DMS114 treated with DMSO at 0.1 percent for 48 hours (cell line): ENCODE results near the gene COL9A3.
A peak's percentile ranks its signal among the peaks of the same experiment; 100 is the strongest.
"Not testable (repeated sequence)": the region's sequence is repeated elsewhere in the genome, so short reads cannot be mapped to it uniquely, and the experiment has no call there.

Experiments used
- DNase-seq: peaks from one replicate; lab custom pipeline; 2025; ENCODE audit not compliant: unreplicated experiment; lab: John Stamatoyannopoulos, UW

COL9A3 gene

DNA sequence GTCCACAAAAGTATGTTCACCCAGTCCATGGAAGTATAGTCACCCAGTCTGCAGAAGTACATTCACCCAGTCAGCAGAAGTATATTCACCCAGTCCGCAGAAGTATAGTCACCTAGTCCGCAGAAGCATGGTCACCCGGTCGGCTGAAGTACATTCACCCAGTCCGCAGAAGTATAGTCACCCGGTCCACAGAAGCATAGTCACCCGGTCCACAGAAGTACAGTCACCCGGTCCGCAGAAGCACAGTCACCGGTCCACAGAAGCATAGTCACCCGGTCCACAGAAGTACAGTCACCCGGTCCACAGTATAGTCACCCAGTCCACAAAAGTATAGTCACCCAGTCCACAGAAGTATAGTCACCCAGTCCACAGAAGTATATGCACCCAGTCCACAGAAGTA lies 36.0 kb downstream of the COL9A3 start:
- no peak for DNase-seq

DNA sequence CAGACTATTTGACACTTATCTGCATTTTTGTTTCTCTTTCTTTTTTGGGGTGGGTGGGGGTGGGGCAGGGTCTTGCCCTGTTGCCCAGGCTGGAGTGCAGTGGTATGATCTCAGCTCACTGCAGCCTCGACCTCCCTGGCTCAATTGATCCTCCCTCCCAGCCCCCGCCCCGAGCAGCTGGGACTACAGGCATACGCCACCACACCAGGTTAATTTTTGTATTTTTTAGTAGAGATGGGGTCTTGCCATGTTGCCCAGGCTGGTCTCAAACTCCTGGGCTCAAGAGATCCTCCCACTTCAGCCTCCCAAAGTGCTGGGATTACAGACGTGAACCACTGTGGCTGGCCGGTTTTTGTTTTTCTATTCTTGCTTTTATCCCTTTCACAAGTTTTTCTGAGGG lies 36.5 kb downstream of the COL9A3 start:
- not testable (repeated sequence) for DNase-seq

DNA sequence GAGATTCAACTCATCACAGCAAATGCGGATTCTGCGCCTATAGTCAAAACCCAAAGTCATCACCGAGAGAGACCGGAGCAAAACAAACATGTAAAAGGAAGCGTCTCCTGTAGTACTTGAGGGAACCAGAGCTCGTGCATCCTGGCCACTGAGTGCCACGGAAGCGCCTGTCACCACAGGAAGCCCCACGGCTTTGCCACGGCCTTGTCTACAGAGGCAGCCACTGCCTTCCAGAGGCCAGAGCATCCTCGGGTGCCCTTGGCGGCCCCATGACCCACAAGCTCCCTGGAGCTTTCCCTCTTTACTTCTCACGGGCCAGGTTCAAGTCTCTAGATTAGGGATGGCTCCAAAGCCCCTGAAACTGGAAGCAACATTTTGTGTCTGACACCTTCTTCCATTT lies 37.3 kb downstream of the COL9A3 start:
- no peak for DNase-seq

DNA sequence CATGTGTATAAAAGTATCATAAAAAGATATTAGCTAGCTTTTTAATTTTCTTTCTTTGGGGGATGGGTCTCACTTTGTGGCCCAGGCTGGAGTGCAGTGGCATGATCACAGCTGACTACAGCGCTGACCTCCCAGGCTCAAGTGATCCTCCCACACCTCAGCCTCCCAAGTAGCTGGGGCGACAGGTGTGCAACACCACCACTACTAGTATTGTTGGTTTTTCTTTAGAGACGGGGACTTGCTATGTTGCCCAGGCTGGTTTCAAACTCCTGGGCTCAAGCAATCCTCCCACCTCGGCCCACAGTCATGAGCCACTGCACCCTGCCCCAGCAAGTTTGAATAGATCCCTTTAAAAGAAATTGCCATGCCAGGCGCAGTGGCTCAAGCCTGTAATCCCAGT lies 38.3 kb downstream of the COL9A3 start:
- DNase-seq = no peak

DNA sequence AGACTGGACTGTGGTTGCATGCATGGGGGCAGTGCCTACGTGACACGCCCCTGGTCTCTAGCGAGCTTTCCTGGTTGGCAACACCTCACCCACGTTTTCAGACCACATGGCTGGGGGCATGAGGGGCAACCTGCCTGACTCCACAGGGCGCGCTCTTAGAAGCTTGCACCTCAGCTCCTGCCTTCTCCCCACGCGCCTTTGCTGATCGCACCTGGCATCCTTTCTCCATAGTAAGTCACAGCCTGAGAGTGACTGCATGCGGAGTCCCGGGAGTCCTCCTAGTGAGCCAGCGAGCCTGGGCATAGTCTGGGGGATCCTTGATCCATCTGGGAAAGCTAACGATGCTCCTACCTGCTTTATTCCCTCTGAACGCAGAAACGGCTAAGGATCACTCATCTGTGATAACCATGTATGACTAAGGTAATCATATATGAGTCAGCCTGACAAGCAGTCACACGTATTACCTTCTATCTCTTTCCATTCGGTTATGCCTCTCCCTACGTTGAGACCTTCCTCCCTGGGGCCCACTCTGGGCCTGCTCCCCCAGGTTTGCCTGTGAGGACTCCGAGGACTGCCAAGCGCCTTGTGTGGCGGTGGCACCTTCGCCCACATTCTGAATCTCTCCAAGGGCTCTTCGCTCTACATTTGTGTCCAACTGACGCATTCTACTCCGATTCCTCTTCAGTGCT lies 40.2 kb downstream of the COL9A3 start:
- DNase-seq = no peak

DNA sequence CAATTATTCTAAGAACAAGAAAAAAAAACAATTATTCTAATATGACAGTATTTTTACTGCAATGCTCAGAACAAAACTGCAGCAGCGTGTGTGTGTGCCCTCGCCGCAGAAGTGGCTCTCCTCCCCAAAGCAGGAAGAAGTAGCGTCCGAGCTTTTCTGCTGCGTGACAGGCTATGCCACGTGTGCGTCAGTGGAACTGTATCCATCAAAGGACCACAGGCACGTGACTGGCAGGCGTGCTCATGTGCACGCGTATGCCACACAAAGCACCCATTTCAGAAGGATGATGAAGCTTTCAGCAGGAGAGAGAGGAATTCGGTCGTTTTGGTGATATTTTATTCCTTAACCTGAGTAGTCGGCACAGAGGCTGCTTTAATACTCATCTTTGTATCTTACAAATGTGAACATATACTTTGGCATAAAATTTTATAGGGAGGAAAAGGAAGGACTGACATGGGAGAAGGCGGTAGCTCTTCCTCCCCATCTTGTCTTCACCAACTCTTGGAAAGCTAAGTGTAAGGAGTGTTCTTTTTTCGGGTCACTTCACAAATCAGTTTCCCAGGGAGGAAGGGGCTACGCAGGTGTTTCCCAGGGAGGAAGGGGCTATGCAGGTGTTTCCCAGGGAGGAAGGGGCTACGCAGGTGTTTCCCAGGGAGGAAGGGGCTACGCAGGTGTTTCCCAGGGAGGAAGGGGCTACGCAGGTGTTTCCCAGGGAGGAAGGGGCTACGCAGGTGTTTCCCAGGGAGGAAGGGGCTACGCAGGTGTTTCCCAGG lies 41.4 kb downstream of the COL9A3 start:
- DNase-seq = no peak

DNA sequence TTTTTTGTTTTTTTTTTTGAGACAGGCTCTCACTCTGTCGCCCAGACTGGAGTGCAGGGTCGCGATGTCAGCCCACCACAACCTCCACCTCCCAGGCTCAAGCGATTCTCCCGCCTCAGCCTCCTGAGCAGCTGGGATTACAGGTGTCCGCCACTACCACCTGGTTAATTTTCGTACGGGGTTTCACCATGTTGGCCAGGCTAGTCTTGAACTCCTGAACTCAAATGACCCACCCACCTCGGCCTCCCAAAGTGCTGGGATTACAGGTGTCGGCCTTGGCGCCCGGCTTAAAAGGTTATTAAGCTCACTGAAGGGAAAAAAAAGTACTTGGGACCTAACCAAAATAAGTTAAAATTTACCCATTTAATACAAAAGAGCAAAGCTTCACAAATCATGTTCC lies 42.9 kb downstream of the COL9A3 start:
- no peak for DNase-seq

DNA sequence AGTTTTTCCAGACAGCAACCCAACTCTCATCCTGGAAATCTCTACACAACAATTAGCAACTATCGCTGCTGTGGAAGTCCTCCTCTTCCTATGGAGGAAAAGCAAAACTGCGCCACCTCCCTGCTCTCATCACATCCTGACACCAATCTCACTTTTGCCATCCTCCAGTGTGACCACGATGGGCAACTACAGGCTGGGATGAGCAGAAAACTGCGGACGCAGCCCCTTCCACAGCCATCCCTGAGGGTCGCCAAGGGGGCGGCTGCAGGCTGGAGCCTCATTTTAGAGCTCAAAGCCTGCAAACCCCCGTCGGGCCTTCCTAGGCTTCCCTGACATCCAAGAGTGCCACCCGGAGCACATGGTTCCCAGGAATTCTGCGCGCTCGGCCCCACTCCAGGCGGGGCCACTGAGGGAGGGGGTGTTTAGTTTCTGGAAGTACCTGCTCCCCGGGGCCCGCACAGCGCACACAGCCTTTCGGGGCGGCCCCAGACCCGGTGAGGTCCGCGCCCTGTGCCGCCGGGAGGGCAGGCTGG lies 43.6 kb downstream of the COL9A3 start:
- DNase-seq = peak; percentile 24

DNA sequence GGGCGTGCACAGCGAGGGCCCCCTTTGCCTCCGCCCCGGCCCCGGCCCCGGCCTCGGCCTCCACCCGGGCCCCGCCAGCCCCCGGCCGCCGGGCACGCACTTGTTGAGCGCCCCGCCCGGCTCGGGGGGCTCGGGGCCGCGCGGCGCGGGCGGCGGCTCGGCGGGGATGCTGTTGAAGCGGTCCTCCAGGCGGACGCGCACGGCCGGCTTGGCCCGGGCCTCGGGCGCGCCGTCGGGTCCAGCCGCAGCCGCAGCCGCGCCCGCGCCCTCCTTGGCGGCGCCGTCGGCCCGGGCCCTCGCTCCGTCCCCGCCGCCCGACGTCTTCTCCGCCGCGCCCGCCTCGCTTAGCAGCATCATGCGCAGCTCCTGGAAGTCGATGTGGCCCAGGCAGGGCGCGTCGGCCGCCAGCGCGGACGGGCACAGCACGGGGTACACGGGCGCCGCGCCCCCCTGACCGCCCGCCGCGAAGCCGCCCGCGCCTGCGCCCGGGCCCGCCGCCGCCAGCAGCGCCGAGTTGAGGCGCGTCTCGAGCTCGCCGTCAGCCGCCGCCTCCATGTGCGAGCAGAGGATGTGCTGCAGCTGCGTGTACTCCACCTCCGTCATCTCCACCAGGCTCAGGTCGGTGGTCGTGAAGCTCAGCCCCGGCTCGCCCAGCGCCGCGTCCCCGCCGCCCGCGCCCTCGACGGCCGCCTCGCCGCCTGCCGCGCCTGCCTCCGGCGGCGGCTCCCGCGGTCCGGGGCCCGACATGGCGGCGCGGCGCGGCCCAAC lies 44.3 kb downstream of the COL9A3 start:
- no peak for DNase-seq

DNA sequence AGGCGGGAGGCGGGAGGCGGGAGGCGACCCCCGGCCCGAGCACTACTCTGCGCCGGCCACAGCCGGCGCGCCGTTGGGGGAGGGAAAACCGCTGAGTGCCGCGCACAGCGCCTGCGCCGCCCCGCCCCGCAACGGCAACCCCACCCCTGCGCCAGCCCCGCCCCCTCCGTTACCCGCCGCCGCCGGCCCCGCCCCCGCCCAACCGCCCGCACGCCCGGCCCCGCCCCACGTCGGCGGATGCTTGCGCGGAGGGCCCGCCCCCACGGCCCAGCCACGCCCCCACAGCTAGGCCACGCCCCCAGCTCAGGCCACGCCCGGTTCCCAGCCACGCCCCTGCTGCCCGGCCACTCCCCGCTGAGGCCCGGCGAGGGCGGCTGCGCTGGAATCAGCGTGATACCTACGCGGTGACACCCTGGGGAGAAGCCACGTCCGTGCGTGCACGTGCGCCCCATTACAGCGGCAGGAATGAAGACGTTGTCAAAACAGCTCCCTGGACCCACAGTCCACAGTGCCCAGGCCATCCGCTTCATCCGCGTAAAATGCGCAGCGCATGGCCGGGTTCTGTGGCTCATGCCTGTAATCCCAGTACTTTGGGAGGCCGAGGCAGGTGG lies 45.0 kb downstream of the COL9A3 start, which contains the start of gene TCFL5:
Gene TCFL5, minus strand, starts transcription at position 97 of the 611 bp plus-strand sequence. CDS start 152 bp downstream, outside the sequence.
- DNase-seq = peak; percentile 43

DNA sequence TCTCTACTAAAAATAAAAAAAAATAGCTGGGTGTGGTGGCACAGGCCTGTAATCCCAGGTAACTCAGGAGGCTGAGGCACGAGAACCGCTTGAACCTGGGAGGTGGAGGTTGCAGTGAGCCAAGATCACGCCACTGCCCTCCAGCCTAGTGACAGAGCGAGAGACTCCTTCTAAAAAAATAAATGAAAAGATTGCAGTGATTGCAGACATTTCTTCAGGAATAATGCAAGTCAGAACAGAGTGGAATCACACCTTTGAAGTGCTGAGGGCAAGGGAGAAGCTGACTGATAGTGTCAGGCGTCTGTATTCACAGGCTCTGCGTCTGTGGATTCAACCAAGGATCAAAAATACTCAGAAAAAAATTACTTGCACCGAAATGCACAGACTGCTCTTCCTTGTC lies 47.4 kb downstream of the COL9A3 start:
- no peak for DNase-seq

DNA sequence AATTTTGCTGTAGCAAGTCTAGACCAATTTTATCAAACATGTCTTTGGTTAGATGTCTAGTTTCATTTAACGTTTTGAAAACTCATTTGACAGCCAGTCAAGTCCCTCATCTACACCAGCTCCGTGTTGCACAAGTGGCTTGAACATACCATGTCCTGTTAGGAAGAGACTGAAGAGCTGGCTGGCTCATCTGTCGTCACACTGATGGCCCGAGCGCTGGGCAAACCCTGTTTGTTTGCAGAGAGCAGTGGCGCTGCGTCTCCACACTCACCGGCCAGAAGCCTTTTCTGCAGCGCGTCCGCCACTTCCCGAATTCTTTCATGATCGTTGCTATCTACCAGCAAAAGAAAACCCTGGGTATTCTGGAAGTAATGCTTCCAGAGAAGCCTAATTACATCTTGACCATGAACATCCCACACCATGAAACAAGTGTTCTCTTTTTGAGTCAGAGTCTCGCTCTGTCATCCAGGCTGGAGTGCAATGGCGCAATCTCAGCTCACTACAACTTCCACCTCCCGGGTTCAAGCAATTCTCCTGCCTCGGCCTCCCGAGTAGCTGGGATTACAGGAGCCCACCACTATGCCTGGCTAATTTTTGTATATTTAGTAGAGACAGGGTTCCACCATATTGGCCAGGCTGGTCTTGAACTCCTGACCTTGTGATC lies 55.5 kb downstream of the COL9A3 start:
- no peak for DNase-seq

DNA sequence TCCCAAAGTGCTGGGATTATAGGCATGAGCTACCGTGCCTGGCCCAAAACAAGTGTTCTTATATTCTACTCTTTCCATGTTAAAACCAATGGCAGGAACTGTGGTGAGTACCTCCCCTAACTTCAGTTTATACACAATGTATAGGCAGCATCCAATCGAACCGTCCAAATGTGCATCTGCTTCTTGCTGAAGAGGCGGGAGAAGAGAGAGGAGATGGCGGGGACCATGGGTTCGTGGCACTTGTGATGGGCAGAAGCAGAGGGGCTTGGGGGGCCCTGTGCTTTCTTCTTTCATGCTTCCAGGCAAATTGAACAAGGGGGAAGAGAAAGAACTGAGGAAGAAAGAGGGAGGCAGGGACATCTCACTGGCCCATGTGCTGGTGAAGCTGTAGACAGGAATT lies 56.0 kb downstream of the COL9A3 start:
- DNase-seq = no peak

DNA sequence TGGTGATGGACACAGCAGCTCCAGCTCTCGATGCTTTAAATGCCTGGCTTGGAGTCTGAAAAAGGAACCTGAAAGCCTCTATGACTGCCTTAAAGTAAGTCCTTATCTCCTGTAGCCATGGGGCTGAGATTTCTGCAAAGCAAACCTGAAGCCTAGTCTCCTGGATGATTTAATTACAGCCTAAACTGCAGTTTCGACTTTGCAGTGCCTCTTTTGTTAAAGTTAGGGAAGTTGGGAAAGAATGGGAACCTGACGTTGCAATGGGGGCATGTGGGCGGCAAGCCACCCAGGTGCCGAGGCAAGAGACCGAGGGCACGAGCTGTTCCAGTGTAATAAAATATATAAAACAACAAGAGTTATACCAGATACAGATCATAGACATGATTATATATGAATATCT lies 56.4 kb downstream of the COL9A3 start:
- no peak for DNase-seq

DNA sequence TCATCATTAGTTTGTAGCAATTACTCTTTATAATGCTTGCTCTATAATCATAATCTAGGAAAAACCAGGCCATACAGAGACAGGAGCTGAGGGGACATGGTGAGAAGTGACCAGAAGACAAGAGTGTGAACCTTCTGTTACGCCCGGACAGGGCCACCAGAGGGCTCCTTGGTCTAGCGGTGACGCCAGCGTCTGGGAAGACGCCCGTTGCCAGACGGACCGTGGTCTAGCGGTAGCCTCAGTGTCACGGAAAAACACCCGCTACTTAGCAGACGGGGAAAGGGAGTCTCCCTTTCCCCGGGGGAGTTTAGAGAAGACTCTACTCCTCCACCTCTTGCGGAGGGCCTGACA lies 56.8 kb downstream of the COL9A3 start:
- DNase-seq = peak; percentile 27

DNA sequence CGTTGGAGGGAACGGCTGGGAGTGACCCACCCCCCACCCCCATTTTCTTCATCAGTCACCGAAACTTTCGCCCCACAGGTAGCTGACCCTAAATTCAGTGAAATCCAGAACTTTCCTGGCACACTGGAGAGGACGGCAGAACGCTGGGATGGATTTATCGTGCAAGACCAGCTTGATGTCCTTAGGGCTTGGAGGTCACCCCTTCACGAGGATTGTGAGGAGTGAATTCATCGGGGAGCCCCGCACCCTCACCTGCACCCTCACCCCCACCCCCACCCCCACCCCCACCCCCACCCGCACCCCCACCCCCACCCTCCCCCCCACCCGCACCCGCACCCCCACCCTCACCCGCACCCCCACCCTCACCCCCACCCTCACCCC lies 58.1 kb downstream of the COL9A3 start:
- no peak for DNase-seq

DNA sequence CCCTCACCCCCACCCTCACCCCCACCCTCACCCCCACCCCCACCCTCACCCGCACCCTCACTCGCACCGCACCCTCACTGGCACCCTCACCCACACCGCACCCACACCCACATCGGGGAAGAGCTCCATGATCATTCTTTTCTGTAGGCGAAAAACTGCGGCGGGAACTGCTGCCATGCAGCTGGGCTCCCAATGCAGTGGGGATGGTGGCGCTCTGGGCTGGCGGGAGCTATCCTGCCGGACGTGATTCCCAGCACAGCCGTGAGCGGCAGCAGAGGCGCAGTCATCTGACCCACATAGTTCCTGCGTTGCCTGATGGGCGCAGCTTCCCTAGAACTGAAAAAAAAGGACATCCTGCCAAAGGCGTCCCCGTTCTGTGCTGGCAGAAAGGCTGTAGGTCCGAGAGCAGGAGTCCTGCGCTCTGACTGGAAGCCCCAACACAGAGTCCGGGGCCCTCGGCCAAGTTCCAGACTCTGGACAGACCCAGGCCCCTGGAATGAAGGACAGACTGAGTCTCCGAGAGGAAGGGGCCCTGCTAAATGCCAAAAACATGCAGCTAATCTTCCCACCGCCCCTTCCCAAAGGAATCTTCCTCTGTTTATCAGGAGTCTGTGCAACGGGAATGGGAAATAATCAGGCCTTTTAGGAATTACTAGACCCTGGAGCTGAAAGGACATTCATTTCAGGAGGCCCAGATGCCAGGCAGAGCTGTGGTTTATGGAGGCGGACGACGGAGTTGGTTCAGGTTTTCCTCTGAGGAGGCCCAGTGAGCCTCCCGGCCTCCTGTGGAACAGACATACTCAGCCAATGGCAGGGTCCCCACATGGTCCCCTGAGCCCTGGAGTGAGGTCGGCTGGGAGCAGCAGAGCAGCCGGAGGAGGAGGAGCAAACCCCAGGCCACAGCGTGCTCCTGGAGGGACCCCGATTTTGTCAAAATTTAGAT lies 58.8 kb downstream of the COL9A3 start:
- no peak for DNase-seq

DNA sequence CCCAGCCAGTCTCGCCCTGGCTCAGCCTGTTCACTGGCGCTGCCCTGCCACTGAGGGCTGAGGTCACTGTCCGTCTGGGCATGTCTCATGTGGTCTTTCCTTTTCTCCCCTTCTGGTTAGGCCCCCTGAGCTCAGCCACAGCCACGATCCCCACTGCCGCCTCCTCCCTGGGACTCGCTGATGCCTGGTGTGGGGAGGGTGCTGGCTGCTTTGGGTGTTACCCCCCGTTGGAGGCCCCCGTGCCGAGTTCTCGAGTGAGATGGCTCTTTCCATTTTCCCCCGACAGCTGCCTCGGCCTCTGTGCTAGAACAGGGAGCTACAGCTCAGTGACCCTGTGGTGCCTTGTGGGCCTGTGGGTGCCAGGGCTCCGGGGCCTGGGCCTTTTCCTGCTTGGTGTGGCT lies 59.7 kb downstream of the COL9A3 start:
- DNase-seq = no peak

DNA sequence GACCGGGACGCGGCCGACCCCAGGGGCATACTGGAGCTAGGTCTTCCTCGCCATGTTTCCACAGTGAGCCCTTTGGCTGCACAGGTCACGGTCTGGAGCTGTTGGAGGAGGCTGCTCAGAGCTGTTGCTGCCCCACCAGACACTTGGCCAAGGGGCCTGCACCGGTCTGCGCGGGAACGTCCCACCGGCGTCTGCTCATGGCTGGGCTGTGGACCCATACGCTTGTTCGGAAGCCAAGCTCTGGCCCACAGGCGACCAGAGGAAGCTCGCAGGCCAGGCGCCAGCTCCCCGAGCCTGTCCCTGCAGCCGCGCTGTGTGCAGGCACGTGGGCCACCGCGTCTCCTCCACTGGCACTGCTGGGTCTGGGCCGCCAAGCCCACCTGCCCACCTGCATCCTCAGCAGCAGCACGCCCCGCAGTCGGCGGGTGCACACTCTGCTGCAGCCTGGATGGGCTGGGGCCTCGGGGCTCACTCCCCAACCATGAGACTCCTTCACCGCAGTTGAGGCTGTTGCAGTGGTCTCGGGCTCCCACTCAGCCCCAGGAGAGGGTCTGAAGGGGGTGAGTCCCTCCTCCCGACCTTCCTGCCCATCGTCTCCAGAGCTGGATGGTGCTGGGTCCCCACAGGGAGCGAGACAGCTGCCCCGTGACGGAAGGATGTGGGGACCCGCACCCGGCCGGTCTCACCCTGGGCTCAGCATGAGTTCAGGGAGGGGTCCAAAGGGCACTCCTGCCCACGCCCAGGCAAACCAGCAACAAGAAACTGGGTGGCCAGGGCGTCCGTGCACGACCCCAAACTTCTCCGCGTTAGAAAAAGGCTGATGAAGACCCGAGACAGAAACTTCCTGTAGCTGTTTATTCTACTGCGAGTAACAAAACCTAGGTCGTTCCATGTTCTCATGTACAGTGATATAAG lies 60.3 kb downstream of the COL9A3 start:
- no peak for DNase-seq
